Glutamatergic neuron (in vitro differentiated cells): ENCODE data around the gene CCDC92. TPM values are rescaled to one million over a fixed set of nuclear protein-coding genes. Genes with fewer than 3 reads are reported as not detected.

Source experiments
- DNase-seq: peaks from one replicate; pipeline ENCODE4 v3.0.0; 2022
- H3K27ac Mint-ChIP-seq: one replicate; pipeline ENCODE4 v1.8.0; 2020; ENCODE audit warnings: mild to moderate bottlenecking, mixed read lengths, inconsistent platforms; ENCODE audit not compliant: unreplicated experiment
- H3K27me3 Mint-ChIP-seq: one replicate; pipeline ENCODE4 v1.8.0; 2020; ENCODE audit warnings: mild to moderate bottlenecking, moderate library complexity, mixed read lengths, inconsistent platforms; ENCODE audit not compliant: unreplicated experiment
- H3K36me3 Mint-ChIP-seq: one replicate; pipeline ENCODE4 v1.8.0; 2020; ENCODE audit warnings: mild to moderate bottlenecking, mixed read lengths, inconsistent platforms; ENCODE audit not compliant: unreplicated experiment
- H3K4me1 Mint-ChIP-seq: one replicate; pipeline ENCODE4 v1.8.0; 2020; ENCODE audit warnings: mild to moderate bottlenecking, low read depth, mixed read lengths, inconsistent platforms; ENCODE audit not compliant: unreplicated experiment
- H3K4me3 Mint-ChIP-seq: one replicate; pipeline ENCODE4 v1.8.0; 2020; ENCODE audit warnings: mild to moderate bottlenecking, mixed read lengths, inconsistent platforms; ENCODE audit not compliant: unreplicated experiment
- H3K9me3 Mint-ChIP-seq: one replicate; pipeline ENCODE4 v1.8.0; 2020; ENCODE audit warnings: mild to moderate bottlenecking, moderate library complexity, mixed read lengths, inconsistent platforms; ENCODE audit not compliant: unreplicated experiment
- total RNA-seq: library from RNA; stranded (reverse); fragmentation: NEBNext Ultra II Directional; extraction: Animal tissue kit (Norgen Biotek cat#: 25700); gene quantifications from one replicate; pipeline ENCODE4 v1.2.1, GENCODE V29; 2021; ENCODE audit not compliant: unreplicated experiment
- TF ChIP-seq, protein P1 (sequence below): fragments of 200-600 bp; sonication (generic); IDR thresholded peaks from one replicate; pipeline ENCODE4 v1.5.0; 2021; ENCODE audit not compliant: partially characterized antibody, unreplicated experiment

CCDC92 gene
- total RNA-seq, 1 donor from 2014 or later = 96.2 TPM

- H3K9me3 Mint-ChIP-seq = peaks cover 13% of the 10 kb centered on the region
- no peak overlapping the region for H3K4me3 Mint-ChIP-seq
- no peak overlapping the region for H3K27ac Mint-ChIP-seq
- peaks cover 13% of the 10 kb centered on the region for H3K27me3 Mint-ChIP-seq
- TF ChIP-seq, protein P1, sequence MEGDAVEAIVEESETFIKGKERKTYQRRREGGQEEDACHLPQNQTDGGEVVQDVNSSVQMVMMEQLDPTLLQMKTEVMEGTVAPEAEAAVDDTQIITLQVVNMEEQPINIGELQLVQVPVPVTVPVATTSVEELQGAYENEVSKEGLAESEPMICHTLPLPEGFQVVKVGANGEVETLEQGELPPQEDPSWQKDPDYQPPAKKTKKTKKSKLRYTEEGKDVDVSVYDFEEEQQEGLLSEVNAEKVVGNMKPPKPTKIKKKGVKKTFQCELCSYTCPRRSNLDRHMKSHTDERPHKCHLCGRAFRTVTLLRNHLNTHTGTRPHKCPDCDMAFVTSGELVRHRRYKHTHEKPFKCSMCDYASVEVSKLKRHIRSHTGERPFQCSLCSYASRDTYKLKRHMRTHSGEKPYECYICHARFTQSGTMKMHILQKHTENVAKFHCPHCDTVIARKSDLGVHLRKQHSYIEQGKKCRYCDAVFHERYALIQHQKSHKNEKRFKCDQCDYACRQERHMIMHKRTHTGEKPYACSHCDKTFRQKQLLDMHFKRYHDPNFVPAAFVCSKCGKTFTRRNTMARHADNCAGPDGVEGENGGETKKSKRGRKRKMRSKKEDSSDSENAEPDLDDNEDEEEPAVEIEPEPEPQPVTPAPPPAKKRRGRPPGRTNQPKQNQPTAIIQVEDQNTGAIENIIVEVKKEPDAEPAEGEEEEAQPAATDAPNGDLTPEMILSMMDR = no peak
- H3K36me3 Mint-ChIP-seq = peaks cover 6% of the 10 kb centered on the region
- H3K4me1 Mint-ChIP-seq = peaks cover 35% of the 10 kb centered on the region
- DNase-seq = no peak
Observed at GRCh38 chr12:123967121-123967586, 5.5 kb downstream of the CCDC92 start.

GRCh38 chr12:123966596-123966995 is 6.0 kb downstream of the CCDC92 start:
- no peak for DNase-seq
- no peak overlapping the region for H3K27ac Mint-ChIP-seq
- H3K9me3 Mint-ChIP-seq = peaks cover 11% of the 10 kb centered on the region
- peaks cover 37% of the 10 kb centered on the region for H3K4me1 Mint-ChIP-seq
- no peak overlapping the region for H3K4me3 Mint-ChIP-seq
- TF ChIP-seq, protein P1 = no peak
- H3K36me3 Mint-ChIP-seq = peaks cover 6% of the 10 kb centered on the region
- H3K27me3 Mint-ChIP-seq = peaks cover 11% of the 10 kb centered on the region

DNA sequence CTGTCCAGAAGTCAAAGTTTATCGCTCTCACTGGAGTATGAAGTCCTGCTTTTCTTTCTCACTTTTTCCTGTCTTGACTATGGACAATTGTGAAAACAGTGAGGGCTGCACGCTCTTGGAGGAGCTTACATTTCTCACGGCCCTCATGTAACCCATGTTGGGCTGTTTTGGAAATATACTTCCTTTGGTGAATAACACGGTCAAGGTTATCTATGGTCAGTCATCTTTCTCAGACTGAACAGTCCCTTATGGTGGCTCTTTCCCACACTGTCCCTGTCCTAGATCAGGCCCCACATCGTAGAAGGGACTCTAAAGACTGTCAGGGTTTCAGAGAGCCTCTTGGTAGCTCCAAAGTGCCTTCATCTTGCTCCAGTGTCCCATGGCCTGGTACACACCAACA is 7.2 kb downstream of the CCDC92 start:
- Mint-ChIP-seq H3K4me1 (peaks cover 45% of the 10 kb centered on the region), H3K27ac (no peak overlapping the region), H3K9me3 (peaks cover 8% of the 10 kb centered on the region), H3K27me3 (peaks cover 5% of the 10 kb centered on the region), H3K4me3 (no peak overlapping the region), H3K36me3 (peaks cover 6% of the 10 kb centered on the region)
- DNase-seq = no peak
- TF ChIP-seq, protein P1 = no peak

GRCh38 chr12:123963821-123964220 is 8.8 kb downstream of the CCDC92 start:
- Mint-ChIP-seq H3K36me3 (peaks cover 6% of the 10 kb centered on the region), H3K27ac (no peak overlapping the region), H3K4me3 (no peak overlapping the region), H3K27me3 (peaks cover 2% of the 10 kb centered on the region), H3K4me1 (peaks cover 38% of the 10 kb centered on the region), H3K9me3 (peaks cover 4% of the 10 kb centered on the region)
- TF ChIP-seq, protein P1 = no peak
- DNase-seq = no peak

DNA sequence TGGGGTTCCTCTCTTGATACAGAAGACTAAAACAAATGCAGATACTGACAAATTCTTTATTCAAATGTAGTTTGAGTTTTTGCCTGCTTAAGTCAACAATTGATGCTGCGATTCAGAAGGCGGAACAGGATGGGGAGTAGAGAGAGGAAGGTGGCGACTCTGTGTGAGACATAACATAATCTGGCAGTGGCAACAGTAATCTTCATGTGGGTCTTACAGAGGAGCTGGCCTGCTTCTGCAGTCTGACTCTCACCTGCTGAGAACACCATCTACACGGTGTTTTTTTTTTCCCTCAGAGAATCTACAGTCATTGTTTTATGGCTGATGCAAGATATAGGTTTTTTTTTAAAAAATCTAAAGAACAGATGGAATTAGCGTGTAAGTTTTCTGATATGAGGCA is 10.1 kb downstream of the CCDC92 start:
- Mint-ChIP-seq H3K27ac (no peak overlapping the region), H3K27me3 (peaks cover 2% of the 10 kb centered on the region), H3K4me1 (peaks cover 32% of the 10 kb centered on the region)

More for the DNA sequence above, 10.1 kb downstream of the CCDC92 start:
- Mint-ChIP-seq H3K36me3 (peaks cover 4% of the 10 kb centered on the region), H3K9me3 (peaks cover 4% of the 10 kb centered on the region), H3K4me3 (peak overlapping the region; percentile 44)
- TF ChIP-seq, protein P1 = no peak
- DNase-seq = no peak
